ENCODE results near the gene TMEM183A.

Gene TMEM183A

DNA sequence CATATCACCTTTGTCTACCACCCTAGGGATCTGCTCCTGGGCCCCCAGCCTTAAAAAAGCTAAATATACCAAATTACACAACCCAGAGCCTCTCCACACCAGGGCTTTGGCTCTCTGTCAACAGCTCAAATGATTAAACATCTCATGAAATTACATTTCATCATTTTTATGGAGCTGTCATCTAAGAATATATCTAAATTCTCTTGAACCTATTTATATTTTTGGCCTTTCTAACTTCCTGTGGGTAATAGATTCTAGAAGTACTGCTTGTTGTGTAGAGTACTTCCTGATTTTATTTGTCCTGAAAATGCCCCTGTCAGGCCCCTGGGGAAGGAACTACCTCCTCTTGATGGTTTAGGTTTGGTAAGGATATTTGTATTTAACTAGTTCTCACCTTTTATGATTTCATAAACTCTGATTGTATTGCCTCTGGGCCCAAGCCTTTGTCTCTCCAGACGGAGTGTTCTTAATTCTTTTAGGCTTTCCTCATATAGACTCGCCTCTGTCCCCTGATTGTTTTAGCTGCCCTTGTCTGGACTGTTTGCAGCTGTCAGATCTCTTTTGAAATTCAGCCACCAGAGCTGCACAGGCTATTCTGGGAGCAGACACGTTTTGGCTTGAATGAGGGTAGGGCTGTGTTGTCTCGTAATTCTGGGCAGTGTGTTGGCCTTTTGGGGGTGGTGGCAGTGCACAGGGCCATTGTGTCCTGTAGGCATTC, 62.0 kb downstream of the TMEM183A start:
- Histone ChIP-seq H3K27ac (no peak overlapping the region), H3K4me3 (no peak overlapping the region)
- no peak for DNase-seq (ENCODE audit: low spot score)
- TF ChIP-seq, protein P1, sequence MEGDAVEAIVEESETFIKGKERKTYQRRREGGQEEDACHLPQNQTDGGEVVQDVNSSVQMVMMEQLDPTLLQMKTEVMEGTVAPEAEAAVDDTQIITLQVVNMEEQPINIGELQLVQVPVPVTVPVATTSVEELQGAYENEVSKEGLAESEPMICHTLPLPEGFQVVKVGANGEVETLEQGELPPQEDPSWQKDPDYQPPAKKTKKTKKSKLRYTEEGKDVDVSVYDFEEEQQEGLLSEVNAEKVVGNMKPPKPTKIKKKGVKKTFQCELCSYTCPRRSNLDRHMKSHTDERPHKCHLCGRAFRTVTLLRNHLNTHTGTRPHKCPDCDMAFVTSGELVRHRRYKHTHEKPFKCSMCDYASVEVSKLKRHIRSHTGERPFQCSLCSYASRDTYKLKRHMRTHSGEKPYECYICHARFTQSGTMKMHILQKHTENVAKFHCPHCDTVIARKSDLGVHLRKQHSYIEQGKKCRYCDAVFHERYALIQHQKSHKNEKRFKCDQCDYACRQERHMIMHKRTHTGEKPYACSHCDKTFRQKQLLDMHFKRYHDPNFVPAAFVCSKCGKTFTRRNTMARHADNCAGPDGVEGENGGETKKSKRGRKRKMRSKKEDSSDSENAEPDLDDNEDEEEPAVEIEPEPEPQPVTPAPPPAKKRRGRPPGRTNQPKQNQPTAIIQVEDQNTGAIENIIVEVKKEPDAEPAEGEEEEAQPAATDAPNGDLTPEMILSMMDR (IDR thresholded peaks at IDR 0.05): no peak

DNA sequence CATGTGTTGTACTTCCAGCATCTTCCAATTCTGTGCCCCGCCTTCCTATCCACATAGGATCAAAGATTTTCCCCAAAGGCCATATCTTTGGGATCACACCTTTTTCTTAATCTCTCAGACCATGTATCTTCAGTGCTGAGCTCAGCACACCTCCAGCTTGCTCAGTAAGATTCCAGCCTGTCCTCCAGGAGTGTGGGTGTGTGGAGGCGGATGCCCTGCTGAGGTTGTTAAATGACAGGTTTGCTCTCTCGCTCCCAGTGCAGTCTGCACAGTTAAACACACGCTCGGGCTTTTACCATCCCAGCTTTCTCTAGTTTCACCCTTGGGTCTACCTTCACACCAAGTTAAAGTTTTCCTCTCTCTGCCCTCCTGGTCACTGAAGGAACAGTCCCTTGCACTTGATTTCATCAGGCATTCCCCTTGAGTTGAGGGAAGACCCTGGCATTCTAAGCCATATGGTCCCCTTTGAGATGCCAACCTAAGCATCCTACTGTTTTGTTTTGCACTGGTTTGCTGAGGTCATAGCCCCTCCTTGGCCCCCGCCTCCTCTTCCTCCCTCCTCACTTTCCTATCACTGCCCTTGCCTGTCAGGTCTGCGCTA, 64.9 kb downstream of the TMEM183A start:
- TF ChIP-seq, protein P1 (IDR thresholded peaks at IDR 0.05): no peak
- no peak for DNase-seq (ENCODE audit: low spot score)
- no peak overlapping the region for H3K27ac ChIP-seq
- no peak overlapping the region for H3K4me3 ChIP-seq

DNA sequence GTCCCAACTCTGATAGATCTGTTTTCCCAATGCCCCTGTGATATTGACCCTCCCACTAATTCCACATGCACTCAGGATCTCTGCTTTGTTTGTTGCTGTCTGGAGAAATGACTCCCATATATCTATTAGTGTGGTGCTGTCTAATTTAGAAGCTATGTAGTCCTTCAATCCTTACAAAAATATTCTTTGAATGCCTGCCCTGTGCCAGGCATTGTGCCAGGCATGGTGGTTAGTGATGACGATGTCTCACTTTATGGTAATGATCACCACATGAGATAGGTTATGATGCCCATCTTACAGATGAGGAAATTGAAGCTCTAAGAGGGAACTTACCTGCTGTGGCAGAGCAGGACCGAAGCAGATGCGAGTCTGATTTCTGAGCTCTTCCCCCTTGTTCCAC, 65.7 kb downstream of the TMEM183A start:
- TF ChIP-seq, protein P1 (IDR thresholded peaks at IDR 0.05): no peak
- no peak overlapping the region for H3K4me3 ChIP-seq
- H3K27ac ChIP-seq: no peak overlapping the region
- no peak for DNase-seq (ENCODE audit: low spot score)

DNA sequence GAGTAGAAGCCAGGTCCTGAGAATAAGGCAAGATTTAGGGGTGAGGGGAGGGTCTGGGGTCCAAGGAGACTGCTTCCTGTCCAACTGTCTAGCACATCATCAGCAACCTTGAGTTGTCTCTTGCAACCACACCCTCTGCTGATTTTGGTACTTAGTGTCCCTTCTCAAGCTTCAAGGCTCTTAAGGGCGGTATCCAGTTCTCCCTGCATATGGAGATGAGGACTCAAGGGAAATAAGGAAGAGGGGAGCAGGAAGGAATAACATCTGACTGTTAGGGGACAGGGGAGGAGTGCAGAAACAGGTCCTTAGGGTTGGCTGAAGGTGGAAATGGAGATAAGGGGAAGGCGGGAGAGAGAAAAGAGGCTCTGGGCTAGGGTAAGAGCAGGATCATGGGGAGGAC, 66.3 kb downstream of the TMEM183A start:
- no peak for DNase-seq (ENCODE audit: low spot score)
- Histone ChIP-seq H3K4me3 (no peak overlapping the region), H3K27ac (no peak overlapping the region)
- TF ChIP-seq, protein P1 (IDR thresholded peaks at IDR 0.05): no peak

Measured in coronary artery (tissue), 2 donors.